Trophoblast cell (in vitro differentiated cells and primary cell): ENCODE data around the gene SSBP2.

ENCODE experiments used
- DNase-seq, 2 donors: peaks; one replicate each; pipeline ENCODE4 v3.0.0-alpha.2; 2016
- H2AFZ ChIP-seq: 2 replicates; pipeline ENCODE4 v1.6.1; 2013; ENCODE audit warnings: low read length, moderate library complexity, mild to moderate bottlenecking; ENCODE audit not compliant: insufficient read depth, poor library complexity
- H2AK5ac ChIP-seq: 2 replicates; pipeline ENCODE4 v1.6.1; 2013; ENCODE audit warnings: mild to moderate bottlenecking, low read length
- H2BK120ac ChIP-seq: 2 replicates; pipeline ENCODE4 v1.6.1; 2013; ENCODE audit warnings: low read length, mild to moderate bottlenecking, moderate library complexity; ENCODE audit not compliant: insufficient read depth, poor library complexity
- H2BK12ac ChIP-seq: 2 replicates; pipeline ENCODE4 v1.6.1; 2013; ENCODE audit warnings: mild to moderate bottlenecking, low read length, moderate library complexity
- H2BK5ac ChIP-seq: 2 replicates; pipeline ENCODE4 v1.6.1; 2013; ENCODE audit warnings: low read length, low read depth, moderate library complexity, mild to moderate bottlenecking; ENCODE audit not compliant: poor library complexity
- H3K14ac ChIP-seq: 2 replicates; pipeline ENCODE4 v1.6.1; 2013; ENCODE audit warnings: mild to moderate bottlenecking, low read length
- H3K18ac ChIP-seq: 2 replicates; pipeline ENCODE4 v1.6.1; 2013; ENCODE audit warnings: mild to moderate bottlenecking, low read length
- H3K23ac ChIP-seq: 2 replicates; pipeline ENCODE4 v1.6.1; 2013; ENCODE audit warnings: low read length
- H3K27ac ChIP-seq: 2 replicates; pipeline ENCODE4 v1.5.1; 2013; ENCODE audit warnings: low read depth, mild to moderate bottlenecking, inconsistent platforms, low read length, moderate library complexity
- H3K27me3 ChIP-seq: 2 replicates; pipeline ENCODE4 v1.6.1; 2013; ENCODE audit warnings: inconsistent platforms, mild to moderate bottlenecking, low read length, moderate library complexity; ENCODE audit not compliant: insufficient read depth
- H3K36me3 ChIP-seq, 2 experiments: 1 replicate in 1 of 2; 2 replicates in 1 of 2; pipeline ENCODE4 v1.6.1; 2013; ENCODE audit warnings: low read length in 2 of 2, mild to moderate bottlenecking in 2 of 2, moderate library complexity in 1 of 2; ENCODE audit not compliant: insufficient read depth in 2 of 2, control insufficient read depth in 1 of 2
- H3K4ac ChIP-seq: 2 replicates; pipeline ENCODE4 v1.6.1; 2013; ENCODE audit warnings: low read depth, mild to moderate bottlenecking, low read length, moderate library complexity
- H3K4me1 ChIP-seq, 2 experiments: 1 replicate in 1 of 2; 2 replicates in 1 of 2; pipeline ENCODE4 v1.6.1; 2013; ENCODE audit warnings: low read length in 2 of 2, mild to moderate bottlenecking in 2 of 2, moderate library complexity in 1 of 2; ENCODE audit not compliant: insufficient read depth in 2 of 2, control insufficient read depth in 1 of 2
- H3K4me2 ChIP-seq: 2 replicates; pipeline ENCODE4 v1.6.1; 2013; ENCODE audit warnings: inconsistent platforms, mild to moderate bottlenecking, low read length, moderate library complexity
- H3K4me3 ChIP-seq: 2 replicates; pipeline ENCODE4 v1.5.1; 2013; ENCODE audit warnings: mild to moderate bottlenecking, low read depth, low read length, inconsistent platforms
- H3K79me1 ChIP-seq: one replicate; pipeline ENCODE4 v1.6.1; 2013; ENCODE audit warnings: low read length
- H3K79me2 ChIP-seq: 2 replicates; pipeline ENCODE4 v1.6.1; 2013; ENCODE audit warnings: low read length, mild to moderate bottlenecking; ENCODE audit not compliant: control insufficient read depth, insufficient read depth, poor library complexity
- H3K9ac ChIP-seq: 2 replicates; pipeline ENCODE4 v1.6.1; 2013; ENCODE audit warnings: mild to moderate bottlenecking, low read length
- H3K9me3 ChIP-seq: 2 replicates; pipeline ENCODE4 v1.6.1; 2013; ENCODE audit warnings: low read depth, mild to moderate bottlenecking, control low read depth, inconsistent platforms, low read length; ENCODE audit not compliant: insufficient read depth
- H4K12ac ChIP-seq: 2 replicates; pipeline ENCODE4 v1.6.1; 2013; ENCODE audit warnings: low read depth, mild to moderate bottlenecking, low read length, moderate library complexity
- H4K8ac ChIP-seq: 2 replicates; pipeline ENCODE4 v1.6.1; 2013; ENCODE audit warnings: low read depth, mild to moderate bottlenecking, low read length, moderate library complexity
- H4K91ac ChIP-seq: one replicate; pipeline ENCODE4 v1.6.1; 2013; ENCODE audit warnings: low read depth, mild to moderate bottlenecking, low read length, moderate library complexity
- WGBS: extraction: QIAGEN DNeasy Blood & Tissue Kit; methylation state at CpG from one replicate; pipeline ENCODE4 v1.1.7; 2013; ENCODE audit warnings: missing lambda C conversion rate; ENCODE audit not compliant: insufficient read length, insufficient coverage; ENCODE audit errors: extremely low coverage; 5-methylcytosine and 5-hydroxymethylcytosine counted together

The SSBP2 gene

GRCh38 chr5:81519217-81519905, 231.5 kb downstream of the SSBP2 start:
- no peak overlapping the region for H3K27ac ChIP-seq
- no peaks in the 10 kb centered on the region for H3K4me1 ChIP-seq
- H3K23ac ChIP-seq = no peak overlapping the region
- no peaks in the 10 kb centered on the region for H3K79me1 ChIP-seq
- no peak overlapping the region for H3K18ac ChIP-seq
- H2BK5ac ChIP-seq = no peak overlapping the region
- no peak overlapping the region for H4K12ac ChIP-seq
- no peaks in the 10 kb centered on the region for H3K79me2 ChIP-seq
- no peak overlapping the region for H3K9ac ChIP-seq
- no peak overlapping the region for H3K4me2 ChIP-seq
- H3K9me3 ChIP-seq = no peaks in the 10 kb centered on the region
- H4K8ac ChIP-seq = no peak overlapping the region
- H3K36me3 ChIP-seq = no peaks in the 10 kb centered on the region
- no CpG with 5 or more reads among the region's 2 CpGs for WGBS
- H2AFZ ChIP-seq = no peak overlapping the region
- no peak overlapping the region for H3K14ac ChIP-seq
- DNase-seq = no peak
- no peak overlapping the region for H2BK12ac ChIP-seq
- no peak overlapping the region for H4K91ac ChIP-seq
- H2AK5ac ChIP-seq = no peak overlapping the region
- H3K4me3 ChIP-seq = no peak overlapping the region
- no peak overlapping the region for H3K4ac ChIP-seq
- H3K27me3 ChIP-seq = no peaks in the 10 kb centered on the region
- H2BK120ac ChIP-seq = no peak overlapping the region

DNA sequence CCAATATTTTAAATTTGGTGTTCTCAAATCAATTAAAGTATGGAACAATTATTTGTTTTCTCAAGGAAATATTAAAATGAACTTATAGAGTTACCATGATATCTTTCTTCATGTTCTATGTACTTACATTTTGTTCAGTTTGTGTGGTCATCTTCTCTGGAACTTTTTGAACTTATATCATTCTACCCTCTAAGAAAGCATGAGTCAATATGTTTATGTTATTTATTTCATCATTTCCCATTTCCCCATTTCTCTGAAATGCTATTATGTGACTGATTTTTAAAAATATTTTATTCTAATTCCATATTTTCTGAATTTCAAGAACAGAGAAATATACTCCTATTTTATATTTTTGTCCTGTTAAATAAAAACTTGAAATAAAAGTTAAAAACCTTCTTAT, 233.4 kb downstream of the SSBP2 start:
- H4K12ac ChIP-seq = no peak overlapping the region
- H3K27ac ChIP-seq = no peak overlapping the region

DNA sequence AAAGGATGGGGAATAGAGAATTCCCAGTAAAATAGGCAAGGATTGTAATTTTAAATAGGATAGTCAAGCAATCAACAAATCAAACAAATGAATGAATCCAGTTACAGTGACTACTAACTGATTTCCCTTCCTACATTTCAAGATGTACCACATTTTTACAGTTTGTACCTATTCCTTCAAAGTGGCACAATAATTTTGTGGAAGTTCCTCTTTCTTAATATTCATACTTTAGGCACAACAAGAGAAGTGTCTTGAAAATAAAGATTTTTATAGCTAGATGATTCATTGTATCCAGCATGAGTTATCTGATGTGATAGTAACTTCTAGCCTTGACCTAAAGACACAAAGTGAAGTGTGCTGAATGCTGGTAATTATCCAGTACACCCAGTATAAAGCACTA, 234.8 kb downstream of the SSBP2 start:
- Histone ChIP-seq H3K4me3 (no peak overlapping the region), H4K91ac (no peak overlapping the region), H3K27me3 (no peaks in the 10 kb centered on the region), H2AFZ (no peak overlapping the region), H3K9me3 (no peaks in the 10 kb centered on the region), H2BK120ac (no peak overlapping the region), H2BK12ac (no peak overlapping the region), H3K23ac (no peak overlapping the region), H2BK5ac (no peak overlapping the region), H2AK5ac (no peak overlapping the region), H3K9ac (no peak overlapping the region), H4K12ac (no peak overlapping the region), H3K4ac (no peak overlapping the region), H3K79me1 (no peaks in the 10 kb centered on the region), H3K4me1 (no peaks in the 10 kb centered on the region), H3K79me2 (no peaks in the 10 kb centered on the region), H3K36me3 (no peaks in the 10 kb centered on the region), H3K27ac (no peak overlapping the region), H3K4me2 (no peak overlapping the region), H3K18ac (no peak overlapping the region), H4K8ac (no peak overlapping the region), H3K14ac (no peak overlapping the region)
- DNase-seq = no peak

More for the DNA sequence above, 233.4 kb downstream of the SSBP2 start:
- Histone ChIP-seq H3K18ac (no peak overlapping the region), H3K4me3 (no peak overlapping the region), H4K8ac (no peak overlapping the region), H4K91ac (no peak overlapping the region), H3K9me3 (no peaks in the 10 kb centered on the region), H2BK5ac (no peak overlapping the region), H2AFZ (no peak overlapping the region), H3K79me2 (no peaks in the 10 kb centered on the region), H3K27me3 (no peaks in the 10 kb centered on the region), H3K4me1 (no peaks in the 10 kb centered on the region), H3K4me2 (no peak overlapping the region), H3K9ac (no peak overlapping the region), H3K23ac (no peak overlapping the region), H2BK120ac (no peak overlapping the region), H3K79me1 (no peaks in the 10 kb centered on the region), H2BK12ac (no peak overlapping the region), H3K4ac (no peak overlapping the region), H3K36me3 (no peaks in the 10 kb centered on the region), H3K14ac (no peak overlapping the region), H2AK5ac (no peak overlapping the region)
- no peak for DNase-seq

GRCh38 chr5:81513982-81514381, 236.9 kb downstream of the SSBP2 start:
- Histone ChIP-seq H4K12ac (no peak overlapping the region), H3K4me1 (no peaks in the 10 kb centered on the region), H2BK120ac (no peak overlapping the region), H3K36me3 (no peaks in the 10 kb centered on the region), H3K14ac (no peak overlapping the region), H3K18ac (no peak overlapping the region), H3K27ac (no peak overlapping the region), H3K4me3 (no peak overlapping the region), H2BK12ac (no peak overlapping the region), H3K4me2 (no peak overlapping the region), H3K27me3 (no peaks in the 10 kb centered on the region), H2AFZ (no peak overlapping the region), H3K9me3 (no peaks in the 10 kb centered on the region), H2BK5ac (no peak overlapping the region), H3K4ac (no peak overlapping the region), H3K79me1 (no peaks in the 10 kb centered on the region), H2AK5ac (no peak overlapping the region), H4K91ac (no peak overlapping the region), H3K9ac (no peak overlapping the region), H3K23ac (no peak overlapping the region), H3K79me2 (no peaks in the 10 kb centered on the region), H4K8ac (no peak overlapping the region)
- peak in 1 of 2 donors; percentile 21 for DNase-seq
